Keratinocyte (primary cell): ENCODE results near the gene APBB2. TPM values are rescaled to one million over a fixed set of nuclear protein-coding genes. Genes with fewer than 3 reads are reported as not detected.

Experiments
- DNase-seq: peaks from one replicate; pipeline ENCODE4 v3.0.0-alpha.2; 2011; ENCODE audit warnings: low read depth, missing footprints, low spot score
- FAIRE-seq: peaks from 2 replicates; lab custom pipeline; 2011; peaks lifted over from hg19 to GRCh38; lab: Jason Lieb, UNC
- H2AFZ ChIP-seq: 2 replicates; pipeline ENCODE4 v1.6.0; 2012; ENCODE audit warnings: low read length, control low read depth, inconsistent platforms; ENCODE audit not compliant: control insufficient read depth
- H3K27ac ChIP-seq: 2 replicates; pipeline ENCODE4 v1.5.1; 2011; ENCODE audit warnings: low read length; ENCODE audit not compliant: control insufficient read depth, insufficient read depth
- H3K27me3 ChIP-seq: 3 replicates; pipeline ENCODE4 v1.6.0; 2011; ENCODE audit warnings: low read length; ENCODE audit not compliant: control insufficient read depth, insufficient read depth; ENCODE audit errors: extremely low read depth
- H3K36me3 ChIP-seq, 2 experiments: 2 replicates in 1 of 2; 3 replicates in 1 of 2; pipeline ENCODE4 v1.5.1; 2011; ENCODE audit warnings: low read length in 2 of 2, mild to moderate bottlenecking in 1 of 2; ENCODE audit not compliant: control insufficient read depth in 2 of 2, insufficient read depth in 2 of 2; ENCODE audit errors: extremely low read depth in 1 of 2
- H3K4me1 ChIP-seq: 3 replicates; pipeline ENCODE4 v1.5.1; 2011; ENCODE audit warnings: low read length; ENCODE audit not compliant: control insufficient read depth, insufficient read depth; ENCODE audit errors: extremely low read depth
- H3K4me2 ChIP-seq: 3 replicates; pipeline ENCODE4 v1.6.0; 2011; ENCODE audit warnings: low read depth, low read length; ENCODE audit not compliant: control insufficient read depth, insufficient read depth; ENCODE audit errors: extremely low read depth
- H3K4me3 ChIP-seq, 3 experiments: fragments of 200-600 bp in 1 of 3; sonication (generic) in 1 of 3; 2 replicates in 2 of 3; 3 replicates in 1 of 3; pipeline ENCODE4 v1.5.1; 2011 to 2016; ENCODE audit warnings: low read length in 3 of 3, mild to moderate bottlenecking in 3 of 3, control low read depth in 2 of 3, inconsistent platforms in 1 of 3, low read depth in 1 of 3, mixed read lengths in 1 of 3, mixed run types in 1 of 3, moderate library complexity in 1 of 3; ENCODE audit not compliant: control insufficient read depth in 2 of 3, insufficient read depth in 2 of 3; ENCODE audit errors: extremely low read depth in 1 of 3
- H3K79me2 ChIP-seq: 2 replicates; pipeline ENCODE4 v1.6.0; 2012; ENCODE audit warnings: low read length; ENCODE audit not compliant: control insufficient read depth, insufficient read depth
- H3K9ac ChIP-seq: 3 replicates; pipeline ENCODE4 v1.6.0; 2011; ENCODE audit warnings: low read length; ENCODE audit not compliant: control insufficient read depth, insufficient read depth; ENCODE audit errors: extremely low read depth
- H3K9me1 ChIP-seq: 3 replicates; pipeline ENCODE4 v1.6.0; 2011; ENCODE audit warnings: low read length; ENCODE audit not compliant: control insufficient read depth, insufficient read depth; ENCODE audit errors: extremely low read depth
- H3K9me3 ChIP-seq: 2 replicates; pipeline ENCODE4 v1.5.1; 2012; ENCODE audit warnings: low read depth, low read length; ENCODE audit not compliant: control insufficient read depth
- H4K20me1 ChIP-seq: 3 replicates; pipeline ENCODE4 v1.6.0; 2011; ENCODE audit warnings: low read length; ENCODE audit not compliant: control insufficient read depth, insufficient read depth; ENCODE audit errors: extremely low read depth
- CTCF ChIP-seq, 3 experiments: IDR thresholded peaks in 1 of 3; conservative IDR thresholded peaks in 1 of 3; optimal IDR thresholded peaks in 1 of 3; 2 replicates in 2 of 3; 3 replicates in 1 of 3; pipeline versions ENCODE3 to v1.5.1; 2011; ENCODE audit warnings: low read length in 3 of 3, mild to moderate bottlenecking in 3 of 3, moderate library complexity in 2 of 3, control low read depth in 1 of 3, inconsistent platforms in 1 of 3; ENCODE audit not compliant: insufficient read depth in 2 of 3; ENCODE audit errors: extremely low read depth in 1 of 3
- EZH2 ChIP-seq: IDR thresholded peaks from one replicate; pipeline ENCODE4 v1.6.1; 2012; ENCODE audit warnings: inconsistent platforms, mild to moderate bottlenecking, low read length, moderate library complexity
- dilution Hi-C: fragments of 300-500 bp; cut with MboI; formaldehyde crosslinking; loops from one replicate; pipeline ENCODE4 v1.7.0; 2020; ENCODE audit warnings: low sequenced_read_pairs; ENCODE audit not compliant: extremely low pct_ligation_motif_present
- polyA plus RNA-seq, 5 experiments: library from polyadenylated mRNA; depleted of rRNA in 3 of 5; stranded (reverse) in 3 of 5; stranded (forward) in 1 of 5; unstranded in 1 of 5; fragments of >200 nt; gene quantifications; 1 replicate in 1 of 5; 2 replicates in 3 of 5; 3 replicates in 1 of 5; pipeline versions ENCODE4 v1.2.1 to v1.2.3, GENCODE V29; 2011 to 2012; ENCODE audit warnings: missing spikeins in 2 of 5, low read depth in 1 of 5, low replicate concordance in 1 of 5

The APBB2 gene
- polyA plus RNA-seq, 1 donor (not counting 4 experiments of a cell fraction or from before 2014, with no cell fraction given), result 57.3 TPM

DNA sequence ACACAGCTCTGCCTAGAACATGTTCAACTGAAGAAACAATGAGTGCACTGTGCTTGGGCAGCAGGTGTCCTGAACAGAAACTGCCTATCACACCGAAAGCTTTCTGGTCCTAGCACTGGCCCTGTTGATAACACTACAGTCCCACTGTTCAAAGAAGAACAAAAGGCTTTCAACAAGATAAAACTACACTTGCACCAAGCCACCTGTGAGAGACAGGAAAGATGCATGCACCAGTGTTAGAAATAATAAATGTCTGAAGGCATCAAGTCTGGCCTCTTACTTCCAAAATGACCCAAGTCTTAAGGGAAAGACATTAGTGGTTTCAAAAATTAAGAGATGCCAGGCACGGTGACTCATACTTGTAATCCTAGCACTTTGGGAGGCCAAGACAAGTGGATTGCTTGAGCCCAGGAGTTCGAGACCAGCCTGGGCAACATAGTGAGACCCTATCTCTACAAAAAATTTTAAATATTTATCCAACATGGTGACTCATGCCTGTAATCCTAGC is 68.7 kb downstream of the APBB2 start:
- DNase-seq (no peak), FAIRE-seq (no peak)
- no peaks in the 10 kb centered on the region for H3K27me3 ChIP-seq
- peak overlapping the region; percentile 83 for H3K27ac ChIP-seq
- peaks cover 76% of the 10 kb centered on the region for H3K79me2 ChIP-seq
- dilution Hi-C loops, result no loop called here
- no peaks in the 10 kb centered on the region for H3K9me3 ChIP-seq
- no peak for TF ChIP-seq EZH2
- TF ChIP-seq CTCF (optimal IDR thresholded peaks at IDR 0.05 in 1 of 3, IDR thresholded peaks at IDR 0.05 in 1 of 3, conservative IDR thresholded peaks at IDR 0.05 in 1 of 3; ENCODE audit: extremely low read depth in 1 of 3, insufficient read depth in 2 of 3, low read length in 3 of 3), result no peak
- H3K9ac ChIP-seq, result no peak overlapping the region
- no peak overlapping the region for H3K4me3 ChIP-seq
- no peak overlapping the region for H3K4me2 ChIP-seq
- H3K36me3 ChIP-seq, result peaks cover 7 to 18% of the 10 kb centered on the region in 2 experiments
- H4K20me1 ChIP-seq, result no peaks in the 10 kb centered on the region
- H3K9me1 ChIP-seq, result no peaks in the 10 kb centered on the region
- H3K4me1 ChIP-seq, result peaks cover 64% of the 10 kb centered on the region
- H2AFZ ChIP-seq, result no peak overlapping the region

DNA sequence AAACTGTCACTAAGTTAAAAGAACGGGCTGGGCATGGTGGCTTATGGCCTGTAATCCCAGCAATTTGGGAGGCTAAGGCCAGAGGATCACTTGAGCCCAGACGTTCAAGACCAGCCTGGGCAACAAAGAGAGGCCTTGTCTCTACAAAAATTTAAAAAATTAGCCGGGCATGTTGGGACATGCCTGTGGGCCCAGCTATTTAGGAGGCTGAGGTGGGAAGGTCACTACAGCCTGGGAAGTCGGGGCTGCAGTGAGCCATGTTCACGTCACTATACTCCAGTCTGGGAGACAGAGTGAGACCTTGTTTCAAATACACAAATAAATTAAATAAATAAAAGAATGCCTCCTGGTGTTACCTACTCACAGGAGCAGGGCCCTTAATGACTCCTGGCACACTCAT is 69.5 kb downstream of the APBB2 start:
- H3K4me2 ChIP-seq, result peak overlapping the region; percentile 31
- H3K79me2 ChIP-seq, result peaks cover 71% of the 10 kb centered on the region
- no peak overlapping the region for H3K9ac ChIP-seq
- peaks cover 64% of the 10 kb centered on the region for H3K4me1 ChIP-seq
- no peaks in the 10 kb centered on the region for H3K9me3 ChIP-seq
- no peaks in the 10 kb centered on the region for H4K20me1 ChIP-seq
- TF ChIP-seq CTCF (optimal IDR thresholded peaks at IDR 0.05 in 1 of 3, IDR thresholded peaks at IDR 0.05 in 1 of 3, conservative IDR thresholded peaks at IDR 0.05 in 1 of 3; ENCODE audit: extremely low read depth in 1 of 3, insufficient read depth in 2 of 3, low read length in 3 of 3) (no peak), EZH2 (no peak)
- H3K4me3 ChIP-seq, result no peak overlapping the region
- H2AFZ ChIP-seq, result no peak overlapping the region
- H3K27me3 ChIP-seq, result no peaks in the 10 kb centered on the region
- H3K27ac ChIP-seq, result peak overlapping the region; percentile 83
- H3K9me1 ChIP-seq, result no peaks in the 10 kb centered on the region
- DNase-seq (no peak), FAIRE-seq (peak; percentile 5)
- dilution Hi-C loops, result no loop called here
- peaks cover 7 to 18% of the 10 kb centered on the region in 2 experiments for H3K36me3 ChIP-seq
